Gastroesophageal sphincter (tissue), 4 donors: ENCODE measurements around the gene A1BG. TPM values are rescaled to one million over a fixed set of nuclear protein-coding genes. Genes with fewer than 3 reads are reported as not detected.

Source experiments
- ATAC-seq: fragments of 150-250 bp; one replicate; pipeline ENCODE4 v1.9.1; 2016; ENCODE audit warnings: mild to moderate bottlenecking, moderate library complexity
- H3K27ac ChIP-seq, 4 donors: fragments of 200-600 bp; sonication (generic) in 3 of 4; 1 replicate in 3 of 4; 2 replicates in 1 of 4; pipeline ENCODE4 v1.5.1; 2016 to 2019
- H3K27me3 ChIP-seq: fragments of 200-600 bp; sonication (generic); one replicate; pipeline ENCODE4 v1.5.1; 2019
- H3K36me3 ChIP-seq, 2 donors: fragments of 200-600 bp; sonication (generic); one replicate each; pipeline ENCODE4 v1.5.1; 2019; ENCODE audit warnings: control low read depth in 1 of 2
- H3K4me1 ChIP-seq, 3 donors: fragments of 200-600 bp; sonication (generic); 1 replicate in 2 of 3; 2 replicates in 1 of 3; pipeline ENCODE4 v1.5.1; 2016 to 2019; ENCODE audit warnings: control low read depth in 2 of 3
- H3K4me3 ChIP-seq, 2 donors: fragments of 200-600 bp; sonication (generic); one replicate each; pipeline ENCODE4 v1.5.1; 2019; ENCODE audit warnings: mild to moderate bottlenecking in 1 of 2, moderate library complexity in 1 of 2
- H3K9me3 ChIP-seq, 3 donors: fragments of 200-600 bp; sonication (generic); one replicate each; pipeline ENCODE4 v1.5.1; 2017 to 2019; ENCODE audit warnings: control low read depth in 2 of 3
- EP300 ChIP-seq: sonication (generic); formaldehyde crosslinking; IDR thresholded peaks from one replicate; pipeline ENCODE4 v1.6.1; 2017; ENCODE audit warnings: antibody characterized with exemption, mild to moderate bottlenecking
- POLR2A ChIP-seq, 2 donors: fragments of 450-650 bp; IDR thresholded peaks; one replicate each; pipeline ENCODE4 v1.6.1; 2017; ENCODE audit warnings: antibody characterized with exemption in 2 of 2, mild to moderate bottlenecking in 2 of 2, moderate library complexity in 1 of 2
- POLR2AphosphoS5 ChIP-seq: sonication (generic); formaldehyde crosslinking; IDR thresholded peaks from one replicate; pipeline ENCODE4 v1.6.1; 2017; ENCODE audit warnings: antibody characterized with exemption
- WGBS, 2 donors: methylation state at CpG; one replicate each; pipeline ENCODE4 v1.1.5; 2018; ENCODE audit warnings: low coverage in 1 of 2; 5-methylcytosine and 5-hydroxymethylcytosine counted together
- small RNA-seq, 4 donors: library from RNA; depleted of rRNA; stranded (forward); fragments of <200 nt; gene quantifications; one replicate each; pipeline ENCODE3, GENCODE V24; 2016
- total RNA-seq, 4 donors: library from RNA; depleted of rRNA; stranded (reverse); fragments of >200 nt; gene quantifications; one replicate each; pipeline ENCODE4 v1.1.0, GENCODE V29; 2016
- TF ChIP-seq, protein P1 (sequence below), 4 experiments: fragments of 200-600 bp in 2 of 4; fragments of 450-650 bp in 2 of 4; sonication (generic) in 1 of 4; IDR thresholded peaks; one replicate each; pipeline ENCODE4 v1.5.1; 2017 to 2019; ENCODE audit warnings: antibody characterized with exemption in 4 of 4, mild to moderate bottlenecking in 2 of 4, moderate library complexity in 2 of 4

A1BG gene
- total RNA-seq, 4 donors from 2014 or later, result 2.3 to 20.7 (median 7.5) TPM

DNA sequence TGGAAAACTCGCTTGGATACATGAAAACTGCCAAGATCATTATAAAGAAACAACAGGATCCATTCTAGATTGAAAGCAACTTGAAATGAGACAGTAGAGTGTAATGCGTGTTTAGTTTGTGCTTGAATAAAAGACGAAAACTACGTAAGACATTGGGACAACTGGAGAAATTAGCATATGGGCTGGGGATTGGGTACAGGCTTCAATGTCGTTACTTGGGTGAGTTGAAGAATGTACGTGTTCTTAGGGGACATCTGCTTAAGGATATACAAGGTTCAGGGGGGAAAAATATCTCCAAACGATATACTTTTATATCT, 48.6 kb downstream of the A1BG start:
- no peak for ATAC-seq
- TF ChIP-seq POLR2A (IDR thresholded peaks at IDR 0.05) (no peak), EP300 (no peak), POLR2AphosphoS5 (no peak)
- TF ChIP-seq, protein P1, sequence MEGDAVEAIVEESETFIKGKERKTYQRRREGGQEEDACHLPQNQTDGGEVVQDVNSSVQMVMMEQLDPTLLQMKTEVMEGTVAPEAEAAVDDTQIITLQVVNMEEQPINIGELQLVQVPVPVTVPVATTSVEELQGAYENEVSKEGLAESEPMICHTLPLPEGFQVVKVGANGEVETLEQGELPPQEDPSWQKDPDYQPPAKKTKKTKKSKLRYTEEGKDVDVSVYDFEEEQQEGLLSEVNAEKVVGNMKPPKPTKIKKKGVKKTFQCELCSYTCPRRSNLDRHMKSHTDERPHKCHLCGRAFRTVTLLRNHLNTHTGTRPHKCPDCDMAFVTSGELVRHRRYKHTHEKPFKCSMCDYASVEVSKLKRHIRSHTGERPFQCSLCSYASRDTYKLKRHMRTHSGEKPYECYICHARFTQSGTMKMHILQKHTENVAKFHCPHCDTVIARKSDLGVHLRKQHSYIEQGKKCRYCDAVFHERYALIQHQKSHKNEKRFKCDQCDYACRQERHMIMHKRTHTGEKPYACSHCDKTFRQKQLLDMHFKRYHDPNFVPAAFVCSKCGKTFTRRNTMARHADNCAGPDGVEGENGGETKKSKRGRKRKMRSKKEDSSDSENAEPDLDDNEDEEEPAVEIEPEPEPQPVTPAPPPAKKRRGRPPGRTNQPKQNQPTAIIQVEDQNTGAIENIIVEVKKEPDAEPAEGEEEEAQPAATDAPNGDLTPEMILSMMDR (IDR thresholded peaks at IDR 0.05), result no peak

DNA sequence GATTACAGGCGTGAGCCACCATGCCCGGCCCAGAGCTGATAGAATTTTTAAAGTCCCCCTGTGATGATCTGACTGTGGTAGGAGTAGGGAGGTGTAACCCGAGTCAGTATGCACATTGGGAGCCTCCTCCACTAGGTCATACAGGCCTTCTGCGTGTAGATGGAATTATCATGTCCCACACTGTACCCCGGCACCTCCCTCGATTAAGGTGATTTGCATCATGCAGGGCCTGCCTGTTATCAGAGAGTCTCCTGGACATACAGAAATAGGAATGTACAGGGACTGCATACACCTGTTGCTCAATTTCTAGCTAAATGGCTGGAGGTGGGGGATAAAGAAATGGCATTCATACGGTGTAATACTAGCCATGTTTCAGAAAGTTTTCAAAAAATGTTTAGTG, 49.0 kb downstream of the A1BG start:
- no peak for ATAC-seq
- 73 to 84% methylated on average over 4 to 7 of the region's 7 CpGs for WGBS, 2 donors
- Histone ChIP-seq H3K4me3 (no peak overlapping the region), H3K9me3 (no peaks in the 10 kb centered on the region), H3K27ac (peak overlapping the region in 3 of 4 donors; percentile 81 to 96 (median 92)), H3K27me3 (no peaks in the 10 kb centered on the region), H3K36me3 (peaks cover 0 to 52% of the 10 kb centered on the region in 2 donors), H3K4me1 (peaks cover 5 to 33% (median 8%) of the 10 kb centered on the region in 3 donors)
- TF ChIP-seq POLR2A (IDR thresholded peaks at IDR 0.05) (no peak), EP300 (no peak), POLR2AphosphoS5 (no peak)
- TF ChIP-seq, protein P1 (IDR thresholded peaks at IDR 0.05), result no peak

More for the DNA sequence above, 48.6 kb downstream of the A1BG start:
- 6 to 15% methylated on average over 7 of the region's 7 CpGs for WGBS, 2 donors
- H3K27me3 ChIP-seq, result no peaks in the 10 kb centered on the region
- H3K4me1 ChIP-seq, result peaks cover 5 to 33% (median 8%) of the 10 kb centered on the region in 3 donors
- peak overlapping the region; percentile 60 to 96 (median 86) for H3K27ac ChIP-seq
- peaks cover 0 to 52% of the 10 kb centered on the region in 2 donors for H3K36me3 ChIP-seq
- peak overlapping the region; percentile 52 to 84 for H3K4me3 ChIP-seq
- H3K9me3 ChIP-seq, result no peaks in the 10 kb centered on the region

DNA sequence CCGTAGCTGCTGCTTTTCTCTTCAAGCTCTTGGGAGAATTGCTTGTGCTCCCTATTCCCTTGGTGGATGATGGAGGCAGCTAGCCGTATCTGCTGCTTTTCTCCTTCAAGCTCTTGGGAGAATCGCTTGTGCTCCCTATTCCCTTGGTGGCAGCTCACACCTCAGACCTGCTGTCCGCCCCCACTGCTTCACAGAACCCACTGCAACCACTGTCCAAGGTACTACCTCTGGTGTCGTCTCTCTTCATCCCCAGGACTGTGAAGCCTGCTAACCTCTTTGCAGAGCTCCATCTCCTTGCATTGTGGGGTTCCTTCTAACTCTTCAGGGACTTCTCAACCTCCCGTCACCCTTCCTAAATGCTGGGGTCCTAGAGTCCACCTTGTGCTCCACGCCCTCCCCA, 52.7 kb downstream of the A1BG start:
- Histone ChIP-seq H3K36me3 (peaks cover 0 to 60% of the 10 kb centered on the region in 2 donors), H3K9me3 (no peaks in the 10 kb centered on the region), H3K27me3 (no peaks in the 10 kb centered on the region), H3K27ac (no peak overlapping the region), H3K4me3 (no peak overlapping the region), H3K4me1 (peaks cover 0 to 11% (median 0%) of the 10 kb centered on the region in 3 donors)
- TF ChIP-seq POLR2A (IDR thresholded peaks at IDR 0.05), result no peak
- TF ChIP-seq, protein P1 (IDR thresholded peaks at IDR 0.05), result no peak
- TF ChIP-seq EP300, result no peak
- TF ChIP-seq POLR2AphosphoS5, result no peak
- 92% methylated on average over 6 to 7 of the region's 7 CpGs for WGBS, 2 donors
- no peak for ATAC-seq

DNA sequence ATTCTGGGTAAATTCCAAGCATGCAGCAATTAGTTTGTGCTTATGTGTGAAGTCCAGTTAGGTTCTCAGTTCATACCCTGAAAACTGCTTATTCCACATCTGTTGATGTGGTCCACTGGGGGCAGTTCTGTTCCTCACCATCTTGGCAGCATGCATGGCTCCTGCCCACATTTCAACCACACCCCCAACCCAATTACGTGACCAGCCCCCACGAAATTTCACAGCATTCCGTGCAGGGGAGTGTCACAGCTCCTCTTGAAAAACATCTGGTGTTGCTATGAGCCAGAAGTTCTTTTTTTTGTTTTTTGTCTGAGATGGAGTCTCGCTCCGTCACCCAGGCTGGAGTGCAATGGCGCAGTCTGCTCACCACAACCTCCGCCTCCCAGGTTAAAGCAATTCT, 57.2 kb downstream of the A1BG start:
- Histone ChIP-seq H3K27me3 (no peaks in the 10 kb centered on the region), H3K27ac (no peak overlapping the region), H3K4me3 (no peak overlapping the region), H3K4me1 (no peaks in the 10 kb centered on the region), H3K36me3 (peaks cover 4 to 100% of the 10 kb centered on the region in 2 donors), H3K9me3 (peaks cover 0 to 39% (median 2%) of the 10 kb centered on the region in 3 donors)
- WGBS, 2 donors, result 76 to 94% methylated on average over 3 to 4 of the region's 7 CpGs
- TF ChIP-seq, protein P1 (IDR thresholded peaks at IDR 0.05), result no peak
- TF ChIP-seq POLR2AphosphoS5, result no peak
- TF ChIP-seq EP300, result no peak
- TF ChIP-seq POLR2A (IDR thresholded peaks at IDR 0.05), result no peak
- no peak for ATAC-seq

Small RNAs within 50 kb of the gene (small RNA-seq; reads per million reads assigned to genes)
- gene MIR4754 (0 reads per million in 4 donors), gene MIR6806 (0 to 0.36 (median 0) reads per million in 4 donors), gene RNA5SP473 (0 to 4.9 (median 0.43) reads per million in 4 donors)

Other genes starting within 250 kb of the A1BG start
- 10 to 100 TPM in 2 of 4 donors, 1 to 10 TPM in 2; 8.4 to 14.8 (median 11.7) TPM for gene ZNF329, start 202.7 kb downstream of the A1BG start, total RNA-seq
- 10 to 100 TPM; 17.0 to 23.5 (median 18.6) TPM for gene ZNF274, start 170.4 kb downstream of the A1BG start, total RNA-seq
- gene ZNF544, start 124.6 kb downstream of the A1BG start, total RNA-seq, result 10 to 100 TPM; 25.4 to 54.6 (median 34.6) TPM
- 10 to 100 TPM in 2 of 4 donors, 1 to 10 TPM in 2; 5.6 to 11.6 (median 9.5) TPM for gene ZNF8, start 74.5 kb downstream of the A1BG start, total RNA-seq
- 10 to 100 TPM; 31.7 to 67.2 (median 41.5) TPM for gene ERVK3-1, start 48.1 kb downstream of the A1BG start, total RNA-seq
- 1 to 10 TPM; 2.4 to 4.8 (median 2.9) TPM for gene ZSCAN22, start 26.5 kb downstream of the A1BG start, total RNA-seq
- 1 to 10 TPM in 3 of 4 donors, under 1 TPM in 1; 0.77 to 2.2 (median 1.6) TPM for gene ZNF497, start 9.3 kb upstream of the A1BG start, total RNA-seq
- gene ZNF837, start 27.5 kb upstream of the A1BG start, total RNA-seq, result 1 to 10 TPM in 3 of 4 donors, under 1 TPM in 1; 0.99 to 3.7 (median 2.4) TPM
- 1,000 to 10,000 TPM in 3 of 4 donors, 100 to 1,000 TPM in 1; 841 to 2,040 (median 1,635) TPM for gene RPS5, start 33.8 kb upstream of the A1BG start, total RNA-seq
- gene RNF225, start 42.2 kb upstream of the A1BG start, total RNA-seq, result 1 to 10 TPM in 1 of 4 donors, not detected in 3; 1.5 TPM
- gene ZNF584, start 55.2 kb upstream of the A1BG start, total RNA-seq, result 10 to 100 TPM; 10.9 to 17.6 (median 12.6) TPM
- 1 to 10 TPM; 4.1 to 8.6 (median 6.2) TPM for gene ZNF132, start 86.7 kb upstream of the A1BG start, total RNA-seq
- gene ZNF324B, start 98.1 kb upstream of the A1BG start, total RNA-seq, result 10 to 100 TPM in 1 of 4 donors, 1 to 10 TPM in 3; 4.3 to 12.8 (median 8.6) TPM
- 10 to 100 TPM; 10.3 to 20.7 (median 18.1) TPM for gene ZNF324, start 113.6 kb upstream of the A1BG start, total RNA-seq
- gene ZNF446, start 122.9 kb upstream of the A1BG start, total RNA-seq, result 10 to 100 TPM; 11.2 to 25.4 (median 17.5) TPM
- gene SLC27A5, start 158.5 kb upstream of the A1BG start, total RNA-seq, result 1 to 10 TPM; 2.6 to 7.4 (median 5.5) TPM
- 10 to 100 TPM in 3 of 4 donors, 1 to 10 TPM in 1; 9.8 to 14.0 (median 13.4) TPM for gene ZBTB45, start 166.3 kb upstream of the A1BG start, total RNA-seq
- gene TRIM28, start 190.6 kb upstream of the A1BG start, total RNA-seq, result 100 to 1,000 TPM; 171 to 274 (median 196) TPM
- gene CHMP2A, start 201.6 kb upstream of the A1BG start, total RNA-seq, result 100 to 1,000 TPM in 3 of 4 donors, 10 to 100 TPM in 1; 100.0 to 155 (median 126) TPM
- gene UBE2M, start 205.1 kb upstream of the A1BG start, total RNA-seq, result 10 to 100 TPM; 28.1 to 43.6 (median 37.8) TPM
- gene MZF1, start 219.8 kb upstream of the A1BG start, total RNA-seq, result 10 to 100 TPM; 13.4 to 43.7 (median 22.4) TPM